Naive thymus-derived CD4-positive, alpha-beta T cell (primary cell): ENCODE data around the gene GAPVD1. TPM values are rescaled to one million over a fixed set of nuclear protein-coding genes. Genes with fewer than 3 reads are reported as not detected.
A peak's percentile ranks its signal among the peaks of the same experiment; 100 is the strongest.

ENCODE experiments used
- ATAC-seq: fragments of 150-1000 bp; cut with Tn5 transposase; 2 replicates; pipeline ENCODE4 v1.10.0; 2021; ENCODE audit warnings: mild to moderate bottlenecking, moderate library complexity
- CTCF ChIA-PET: fragments of 350-600 bp; sonication (Branson Sonifier 250); formaldehyde crosslinking; loops from one replicate; lab custom pipeline; 2021; ENCODE audit warnings: antibody characterized with exemption; lab: Charles Lee
- POLR2A ChIA-PET: fragments of 350-600 bp; sonication (Branson Sonifier 250); formaldehyde crosslinking; loops from one replicate; lab custom pipeline; 2021; ENCODE audit warnings: antibody characterized with exemption, inconsistent platforms; lab: Charles Lee
- DNase-seq, 9 donors: peaks; one replicate each; pipeline versions ENCODE4 v3.0.0 to v3.0.0-alpha.2; 2020 to 2022; ENCODE audit warnings: mixed read lengths in 1 of 9
- H3K27ac ChIP-seq: one replicate; pipeline ENCODE4 v1.7.0; 2013; ENCODE audit warnings: mild to moderate bottlenecking, low read depth, low read length, moderate library complexity
- H3K27me3 ChIP-seq, 2 donors: one replicate each; pipeline ENCODE4 v1.7.0; 2013; ENCODE audit warnings: low read length in 2 of 2, mild to moderate bottlenecking in 2 of 2, moderate library complexity in 2 of 2; ENCODE audit not compliant: control insufficient read depth in 2 of 2, insufficient read depth in 2 of 2
- H3K36me3 ChIP-seq, 3 experiments: 1 replicate in 2 of 3; 2 replicates in 1 of 3; pipeline ENCODE4 v1.7.0; 2013; ENCODE audit warnings: low read length in 3 of 3, mild to moderate bottlenecking in 3 of 3, moderate library complexity in 1 of 3; ENCODE audit not compliant: insufficient read depth in 3 of 3, control insufficient read depth in 2 of 3
- H3K4me1 ChIP-seq, 2 donors: one replicate each; pipeline ENCODE4 v1.7.0; 2013; ENCODE audit warnings: low read length in 2 of 2, mild to moderate bottlenecking in 2 of 2, moderate library complexity in 1 of 2; ENCODE audit not compliant: control insufficient read depth in 2 of 2, insufficient read depth in 2 of 2
- H3K4me3 ChIP-seq: 2 replicates; pipeline ENCODE4 v1.7.0; 2013; ENCODE audit warnings: mild to moderate bottlenecking, low read length
- H3K9me3 ChIP-seq, 3 experiments: 1 replicate in 2 of 3; 2 replicates in 1 of 3; pipeline ENCODE4 v1.7.0; 2013; ENCODE audit warnings: low read length in 3 of 3; ENCODE audit not compliant: control insufficient read depth in 2 of 3
- H3K27ac Mint-ChIP-seq, 9 donors: one replicate each; pipeline ENCODE4 v1.8.0; 2020 to 2022; ENCODE audit warnings: mixed read lengths in 9 of 9, mild to moderate bottlenecking in 8 of 9, moderate library complexity in 5 of 9, inconsistent platforms in 2 of 9
- H3K27me3 Mint-ChIP-seq, 5 donors: one replicate each; pipeline ENCODE4 v1.8.0; 2021 to 2022; ENCODE audit warnings: mixed read lengths in 5 of 5, mild to moderate bottlenecking in 1 of 5
- H3K36me3 Mint-ChIP-seq, 5 donors: one replicate each; pipeline ENCODE4 v1.8.0; 2020 to 2022; ENCODE audit warnings: mixed read lengths in 5 of 5, mild to moderate bottlenecking in 3 of 5, inconsistent platforms in 1 of 5
- H3K4me1 Mint-ChIP-seq, 7 donors: one replicate each; pipeline ENCODE4 v1.8.0; 2020 to 2022; ENCODE audit warnings: mixed read lengths in 7 of 7, mild to moderate bottlenecking in 3 of 7, inconsistent platforms in 1 of 7
- H3K4me3 Mint-ChIP-seq, 10 donors: one replicate each; pipeline ENCODE4 v1.8.0; 2020 to 2022; ENCODE audit warnings: mild to moderate bottlenecking in 10 of 10, mixed read lengths in 10 of 10, moderate library complexity in 6 of 10, inconsistent platforms in 2 of 10
- H3K9me3 Mint-ChIP-seq, 11 donors: one replicate each; pipeline ENCODE4 v1.8.0; 2020 to 2022; ENCODE audit warnings: mixed read lengths in 11 of 11, mild to moderate bottlenecking in 4 of 11, inconsistent platforms in 1 of 11, moderate library complexity in 1 of 11
- intact Hi-C, 2 donors: fragments of 100-400 bp; cut with micrococcal nuclease; formaldehyde crosslinking; loops; one replicate each; pipeline ENCODE4 v1.15.1; 2023
- polyA plus RNA-seq, 2 donors: library from polyadenylated mRNA; unstranded; fragments of 300-500 nt; fragmentation: Illumina TruSeq; gene quantifications; one replicate each; pipeline ENCODE4 v1.2.3, GENCODE V29; 2021
- total RNA-seq, 6 experiments: library from RNA in 5 of 6; stranded (reverse) in 5 of 6; gene quantifications; 1 replicate in 5 of 6; 2 replicates in 1 of 6; pipeline ENCODE4 v1.2.3 and lab custom pipeline; 2021 to 2026

The GAPVD1 gene
- total and polyA plus RNA-seq, 7 experiments from 2014 or later = 39.6 to 68.9 (median 61.7) TPM

- H3K4me1 ChIP-seq = no peaks in the 10 kb centered on the region
- H3K9me3 Mint-ChIP-seq = peaks cover 0 to 10% (median 0%) of the 10 kb centered on the region in 11 donors
- DNase-seq = no peak
- ATAC-seq = no peak
- no peaks in the 10 kb centered on the region for H3K27me3 Mint-ChIP-seq
- ChIA-PET POLR2A (no interaction called here), CTCF (interaction anchor here (0.7 kb wide), 1 partner anchor 9 kb away, joined by 3 read pairs; no protein-coding TSS in a partner anchor)
- H3K27ac Mint-ChIP-seq = no peak overlapping the region
- H3K9me3 ChIP-seq = no peaks in the 10 kb centered on the region
- H3K27ac ChIP-seq = no peak overlapping the region
- H3K36me3 ChIP-seq = peaks cover 13 to 74% (median 15%) of the 10 kb centered on the region in 3 experiments
- no peaks in the 10 kb centered on the region for H3K27me3 ChIP-seq
- peaks cover 27 to 70% (median 38%) of the 10 kb centered on the region in 5 donors for H3K36me3 Mint-ChIP-seq
- no peak overlapping the region for H3K4me3 Mint-ChIP-seq
- H3K4me3 ChIP-seq = no peak overlapping the region
- intact Hi-C loops = no loop called here
- H3K4me1 Mint-ChIP-seq = no peaks in the 10 kb centered on the region
These were observed 84.6 kb downstream of the GAPVD1 start for GRCh38 chr9:125346080-125346732.

- H3K4me1 ChIP-seq = no peaks in the 10 kb centered on the region
- peaks cover 0 to 6% (median 0%) of the 10 kb centered on the region in 11 donors for H3K9me3 Mint-ChIP-seq
- H3K4me3 Mint-ChIP-seq = no peak overlapping the region
- H3K4me3 ChIP-seq = no peak overlapping the region
- H3K27me3 ChIP-seq = no peaks in the 10 kb centered on the region
- peaks cover 0 to 6% (median 0%) of the 10 kb centered on the region in 7 donors for H3K4me1 Mint-ChIP-seq
- H3K36me3 ChIP-seq = peaks cover 9 to 94% (median 16%) of the 10 kb centered on the region in 3 experiments
- ChIA-PET CTCF (interaction anchor here (1.0 kb wide), 1 partner anchor 9 kb away, joined by 3 read pairs; no protein-coding TSS in a partner anchor), POLR2A (interaction anchor here (1.1 kb wide), 1 partner anchor 11 kb away, joined by 3 read pairs; no protein-coding TSS in a partner anchor)
- peaks cover 11 to 58% (median 37%) of the 10 kb centered on the region in 5 donors for H3K36me3 Mint-ChIP-seq
- peak overlapping the region in 1 of 9 donors; percentile 76 for H3K27ac Mint-ChIP-seq
- no peaks in the 10 kb centered on the region for H3K27me3 Mint-ChIP-seq
- DNase-seq (no peak), ATAC-seq (no peak)
- H3K9me3 ChIP-seq = no peaks in the 10 kb centered on the region
- no peak overlapping the region for H3K27ac ChIP-seq
- intact Hi-C loops = no loop called here
These were observed 94.0 kb downstream of the GAPVD1 start for GRCh38 chr9:125355601-125356000.

GRCh38 chr9:125356032-125356431 is 94.4 kb downstream of the GAPVD1 start:
- H3K27ac Mint-ChIP-seq = peak overlapping the region in 2 of 9 donors; percentile 31 to 76
- no peak for DNase-seq
- ATAC-seq = no peak
- no peaks in the 10 kb centered on the region for H3K27me3 Mint-ChIP-seq
- no peaks in the 10 kb centered on the region for H3K9me3 ChIP-seq
- ChIA-PET CTCF (interaction anchor here (1.0 kb wide), 1 partner anchor 10 kb away, joined by 3 read pairs; no protein-coding TSS in a partner anchor), POLR2A (interaction anchor here (1.1 kb wide), 1 partner anchor 10 kb away, joined by 3 read pairs; no protein-coding TSS in a partner anchor)
- peaks cover 7 to 58% (median 33%) of the 10 kb centered on the region in 5 donors for H3K36me3 Mint-ChIP-seq
- no peak overlapping the region for H3K4me3 ChIP-seq
- peaks cover 9 to 94% (median 15%) of the 10 kb centered on the region in 3 experiments for H3K36me3 ChIP-seq
- intact Hi-C loops = no loop called here
- no peaks in the 10 kb centered on the region for H3K4me1 ChIP-seq
- peaks cover 0 to 6% (median 3%) of the 10 kb centered on the region in 7 donors for H3K4me1 Mint-ChIP-seq
- no peak overlapping the region for H3K4me3 Mint-ChIP-seq
- no peak overlapping the region for H3K27ac ChIP-seq
- H3K27me3 ChIP-seq = no peaks in the 10 kb centered on the region
- H3K9me3 Mint-ChIP-seq = peaks cover 0 to 3% (median 0%) of the 10 kb centered on the region in 11 donors

GRCh38 chr9:125359011-125359410 is 97.4 kb downstream of the GAPVD1 start:
- Histone ChIP-seq H3K4me1 (no peaks in the 10 kb centered on the region), H3K36me3 (peaks cover 9 to 85% (median 22%) of the 10 kb centered on the region in 3 experiments), H3K9me3 (no peaks in the 10 kb centered on the region), H3K4me3 (no peak overlapping the region), H3K27ac (no peak overlapping the region), H3K27me3 (no peaks in the 10 kb centered on the region)
- ATAC-seq (no peak), DNase-seq (no peak)
- Mint-ChIP-seq H3K27ac (peak overlapping the region in 6 of 9 donors; percentile 10 to 75 (median 48)), H3K27me3 (no peaks in the 10 kb centered on the region), H3K9me3 (no peaks in the 10 kb centered on the region), H3K4me3 (no peak overlapping the region), H3K36me3 (peaks cover 0 to 46% (median 18%) of the 10 kb centered on the region in 5 donors), H3K4me1 (peaks cover 3 to 18% (median 10%) of the 10 kb centered on the region in 7 donors)
- POLR2A ChIA-PET = no interaction called here
- intact Hi-C loops = no loop called here
- CTCF ChIA-PET = interaction anchor here (0.7 kb wide), 1 partner anchor 586 kb away, joined by 3 read pairs; no protein-coding TSS in a partner anchor

- Histone ChIP-seq H3K27ac (no peak overlapping the region), H3K4me1 (no peaks in the 10 kb centered on the region), H3K27me3 (no peaks in the 10 kb centered on the region), H3K36me3 (peaks cover 14 to 81% (median 17%) of the 10 kb centered on the region in 3 experiments), H3K9me3 (no peaks in the 10 kb centered on the region), H3K4me3 (no peak overlapping the region)
- peaks cover 3 to 49% (median 16%) of the 10 kb centered on the region in 5 donors for H3K36me3 Mint-ChIP-seq
- CTCF ChIA-PET = no interaction called here
- intact Hi-C loops = loop anchor here in 1 of 2 donors (10.0 kb wide), 1 partner anchor 96 kb away; the partner anchor contains the start of gene GAPVD1
- H3K27ac Mint-ChIP-seq = peak overlapping the region in 2 of 9 donors; percentile 10 to 65
- no peak for DNase-seq
- ATAC-seq = no peak
- POLR2A ChIA-PET = no interaction called here
- H3K4me1 Mint-ChIP-seq = peaks cover 3 to 18% (median 10%) of the 10 kb centered on the region in 7 donors
- no peaks in the 10 kb centered on the region for H3K27me3 Mint-ChIP-seq
- no peaks in the 10 kb centered on the region for H3K9me3 Mint-ChIP-seq
- H3K4me3 Mint-ChIP-seq = no peak overlapping the region
These were observed 99.0 kb downstream of the GAPVD1 start for GRCh38 chr9:125360601-125361000.

- Mint-ChIP-seq H3K9me3 (no peaks in the 10 kb centered on the region), H3K36me3 (peaks cover 3 to 56% (median 16%) of the 10 kb centered on the region in 5 donors), H3K27me3 (no peaks in the 10 kb centered on the region), H3K4me3 (no peak overlapping the region), H3K4me1 (peaks cover 3 to 18% (median 10%) of the 10 kb centered on the region in 7 donors), H3K27ac (peak overlapping the region in 8 of 9 donors; percentile 5 to 62 (median 42))
- Histone ChIP-seq H3K27me3 (no peaks in the 10 kb centered on the region), H3K27ac (peak overlapping the region; percentile 30), H3K4me1 (no peaks in the 10 kb centered on the region), H3K9me3 (no peaks in the 10 kb centered on the region), H3K4me3 (no peak overlapping the region), H3K36me3 (peaks cover 11 to 67% (median 17%) of the 10 kb centered on the region in 3 experiments)
- ChIA-PET CTCF (interaction anchor here (0.6 to 1.0 kb wide), 2 partner anchors 16 to 680 kb away, joined by 3 read pairs; no protein-coding TSS in a partner anchor), POLR2A (interaction anchor here (0.9 kb wide), 1 partner anchor 19 kb away, joined by 3 read pairs; no protein-coding TSS in a partner anchor)
- ATAC-seq = peak; percentile 60
- peak in 5 of 9 donors; percentile 23 to 47 (median 31) for DNase-seq
- intact Hi-C loops = loop anchor here in 1 of 2 donors (10.0 kb wide), 1 partner anchor 97 kb away; the partner anchor contains the start of gene GAPVD1
These were observed 100.4 kb downstream of the GAPVD1 start for GRCh38 chr9:125361837-125362531.
